Activated CD8-positive, alpha-beta memory T cell treated with anti-CD3 and anti-CD28 coated beads for 4 hours (primary cell): ENCODE results near the gene RB1.

Experiments
- DNase-seq, 2 donors: peaks; one replicate each; pipeline ENCODE4 v3.0.0-alpha.2; 2020; ENCODE audit warnings: low read depth in 2 of 2

RB1 gene

GRCh38 chr13:48493851-48494250 is 190.3 kb downstream of the RB1 start:
- DNase-seq = no peak

- no peak for DNase-seq
These were observed 191.3 kb downstream of the RB1 start for GRCh38 chr13:48494874-48495273.

- no peak for DNase-seq
These were observed 193.0 kb downstream of the RB1 start for GRCh38 chr13:48496271-48497161.

GRCh38 chr13:48497669-48498068 is 194.1 kb downstream of the RB1 start:
- DNase-seq = no peak

- DNase-seq = no peak
These were observed 197.2 kb downstream of the RB1 start for GRCh38 chr13:48500652-48501197.

- no peak for DNase-seq
These were observed 198.2 kb downstream of the RB1 start for GRCh38 chr13:48501705-48502104.

- no peak for DNase-seq
These were observed 199.2 kb downstream of the RB1 start for GRCh38 chr13:48502601-48503319.

- DNase-seq = no peak
These were observed 201.1 kb downstream of the RB1 start for GRCh38 chr13:48504606-48505005.

- DNase-seq = no peak
These were observed 201.5 kb downstream of the RB1 start for GRCh38 chr13:48505012-48505411.

GRCh38 chr13:48505597-48506091 is 202.1 kb downstream of the RB1 start:
- DNase-seq = no peak

- DNase-seq = no peak
These were observed 202.6 kb downstream of the RB1 start for GRCh38 chr13:48506092-48506701.

- no peak for DNase-seq
These were observed 203.5 kb downstream of the RB1 start for GRCh38 chr13:48507021-48507420.

GRCh38 chr13:48508011-48508410 is 204.5 kb downstream of the RB1 start:
- DNase-seq = no peak

- DNase-seq = no peak
These were observed 207.1 kb downstream of the RB1 start for GRCh38 chr13:48510698-48511097.

GRCh38 chr13:48511621-48512230 is 208.2 kb downstream of the RB1 start:
- DNase-seq = no peak

GRCh38 chr13:48514793-48515192 is 211.2 kb downstream of the RB1 start:
- DNase-seq = no peak

- no peak for DNase-seq
These were observed 212.2 kb downstream of the RB1 start for GRCh38 chr13:48515732-48516131.

GRCh38 chr13:48518083-48518482 is 214.5 kb downstream of the RB1 start:
- DNase-seq = no peak

GRCh38 chr13:48526286-48526685 is 222.7 kb downstream of the RB1 start:
- no peak for DNase-seq

- no peak for DNase-seq
These were observed 224.4 kb downstream of the RB1 start for GRCh38 chr13:48527955-48528354.

- DNase-seq = no peak
These were observed 225.2 kb downstream of the RB1 start for GRCh38 chr13:48528720-48529119.

GRCh38 chr13:48530833-48531232 is 227.3 kb downstream of the RB1 start:
- DNase-seq = no peak
